Heart left ventricle (tissue), 16 donors: ENCODE results near the gene NPL. TPM values are rescaled to one million over a fixed set of nuclear protein-coding genes. Genes with fewer than 3 reads are reported as not detected.

Experiments used
- ATAC-seq, 4 donors: fragments of 200-7000 bp; cut with Tn5 transposase; one replicate each; pipeline ENCODE4 v1.9.1; 2020 to 2022; ENCODE audit warnings: moderate library complexity in 4 of 4, mild to moderate bottlenecking in 3 of 4, moderate number of reproducible peaks in 1 of 4
- DNase-seq, 5 donors: peaks; one replicate each; pipeline ENCODE4 v3.0.0-alpha.2; 2020
- H3K27ac ChIP-seq, 12 donors: fragments of 200-600 bp; sonication (generic) in 4 of 12; one replicate each; pipeline versions ENCODE4 v1.5.0 to v1.8.0; 2016 to 2022; ENCODE audit warnings: mild to moderate bottlenecking in 2 of 12
- H3K27me3 ChIP-seq, 9 donors: fragments of 200-600 bp; sonication (generic) in 2 of 9; one replicate each; pipeline versions ENCODE4 v1.5.1 to v1.8.0; 2016 to 2022; ENCODE audit warnings: mild to moderate bottlenecking in 3 of 9
- H3K36me3 ChIP-seq, 9 donors: fragments of 200-600 bp; sonication (generic) in 2 of 9; one replicate each; pipeline versions ENCODE4 v1.5.0 to v1.8.0; 2018 to 2022; ENCODE audit warnings: mild to moderate bottlenecking in 2 of 9
- H3K4me1 ChIP-seq, 12 donors: fragments of 200-600 bp; sonication (generic) in 4 of 12; one replicate each; pipeline versions ENCODE4 v1.5.0 to v1.8.0; 2016 to 2022; ENCODE audit warnings: mild to moderate bottlenecking in 3 of 12
- H3K4me3 ChIP-seq, 12 donors: fragments of 200-600 bp; sonication (generic) in 4 of 12; one replicate each; pipeline versions ENCODE4 v1.5.0 to v1.8.0; 2017 to 2022; ENCODE audit warnings: mild to moderate bottlenecking in 9 of 12, moderate library complexity in 4 of 12
- H3K9me3 ChIP-seq, 12 donors: fragments of 200-600 bp; sonication (generic) in 4 of 12; one replicate each; pipeline versions ENCODE4 v1.5.0 to v1.8.0; 2016 to 2022; ENCODE audit warnings: mild to moderate bottlenecking in 1 of 12
- POLR2A ChIP-seq, 2 donors: fragments of 450-650 bp; IDR thresholded peaks; one replicate each; pipeline ENCODE4 v1.6.1; 2017; ENCODE audit warnings: antibody characterized with exemption in 2 of 2, mild to moderate bottlenecking in 2 of 2, moderate library complexity in 2 of 2
- WGBS, 4 donors: extraction: QIAGEN DNeasy Blood & Tissue Kit in 2 of 4; methylation state at CpG; one replicate each; pipeline versions ENCODE4 v1.1.5 to v1.1.7; 2013 to 2018; 5-methylcytosine and 5-hydroxymethylcytosine counted together
- intact Hi-C, 10 donors: fragments of 100-400 bp; cut with DNase I; formaldehyde crosslinking; loops; one replicate each; pipeline versions ENCODE4 v1.11.1 to v1.14.2; 2022
- polyA plus RNA-seq, 2 donors: library from polyadenylated mRNA; stranded (reverse); fragments of 200-250 nt; gene quantifications; one replicate each; pipeline ENCODE4 v1.2.3, GENCODE V29; 2013
- total RNA-seq, 9 donors: library from RNA; depleted of rRNA in 2 of 9; stranded (reverse); fragments of >200 nt in 2 of 9; fragmentation: NEBNext Ultra II Directional in 3 of 9; extraction: Animal tissue kit (Norgen Biotek cat#: 25700) in 3 of 9; gene quantifications; one replicate each; pipeline versions ENCODE4 v1.1.0 to v1.2.4, GENCODE V29; 2016 to 2023
- TF ChIP-seq, protein P1 (sequence below), 12 donors: fragments of 200-600 bp; sonication (generic) in 4 of 12; IDR thresholded peaks; one replicate each; pipeline versions ENCODE4 v1.5.0 to v1.8.0; 2018 to 2022; ENCODE audit warnings: antibody characterized with exemption in 12 of 12, mild to moderate bottlenecking in 5 of 12
- donor health status: ischemic (EF 13 %, LVEDD 7.1; RV severe dilation, severe dysfunction).
- donor health status: healthy with polysubstance abuse.
- donor health status: DM: no; HTN: yes; CAD: no.
- donor health status: DM: no; HTN: no; CAD: no.
- donor health status: ischemic (EF 25% LVEDD 6.9; RV normal size, moderate dysfunction).
- donor health status: ischemic (EF 25% LVEDD 5.7; RV mildly dilated, moderate dysfunction).
- donor health status: healthy.
- donor health status: DM: yes; HTN: yes; CAD: no.
- donor health status: ischemic (EF 35%, LVEDD 5.7; RV mildly dilated, moderate dysfunction).
- donor health status: nonischemic (EF 11% LVEDD 7.7; RV severe dilation, severe dysfunction).
- donor health status: DM: yes; HTN: yes; CAD: no.
- donor health status: PGD.
- donor health status: ischemic (EF 29% LVEDD 5.4; RV normal size, mild dysfunction).
- donor health status: nonischemic (EF 23%, LVEDD 6.1; RV moderate dilation, normal function).

Gene NPL
- total and polyA plus RNA-seq, 11 donors: 1.4 to 62.7 (median 2.9) TPM

DNA sequence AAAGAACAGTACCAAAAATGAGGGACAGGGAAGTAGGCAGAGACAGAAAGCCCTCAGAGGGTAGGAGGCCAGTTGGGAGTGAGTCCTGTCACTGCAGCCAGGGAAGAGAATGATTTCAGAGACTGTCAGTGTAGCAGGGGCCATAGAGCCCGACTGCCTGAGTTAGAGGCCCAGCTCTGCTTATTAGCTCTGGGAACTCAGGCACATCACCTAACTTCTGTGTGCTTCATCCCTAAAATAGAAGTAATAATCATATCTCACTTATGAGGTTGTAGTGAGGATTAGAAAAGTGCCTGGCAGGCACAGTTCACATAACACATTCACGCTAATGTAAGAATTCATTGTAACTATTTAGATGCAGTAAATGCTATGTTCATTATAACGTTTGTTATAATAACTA, 18.3 kb downstream of the NPL start:
- intact Hi-C loops: no loop called here
- Histone ChIP-seq H3K27ac (no peak overlapping the region), H3K4me1 (peaks cover 0 to 4% (median 0%) of the 10 kb centered on the region in 12 donors), H3K27me3 (no peaks in the 10 kb centered on the region), H3K9me3 (no peaks in the 10 kb centered on the region), H3K4me3 (no peak overlapping the region), H3K36me3 (peaks cover 0 to 77% (median 14%) of the 10 kb centered on the region in 9 donors)
- 48 to 57% (median 54%) methylated on average over 3 of the region's 3 CpGs for WGBS, 4 donors
- TF ChIP-seq, protein P1, sequence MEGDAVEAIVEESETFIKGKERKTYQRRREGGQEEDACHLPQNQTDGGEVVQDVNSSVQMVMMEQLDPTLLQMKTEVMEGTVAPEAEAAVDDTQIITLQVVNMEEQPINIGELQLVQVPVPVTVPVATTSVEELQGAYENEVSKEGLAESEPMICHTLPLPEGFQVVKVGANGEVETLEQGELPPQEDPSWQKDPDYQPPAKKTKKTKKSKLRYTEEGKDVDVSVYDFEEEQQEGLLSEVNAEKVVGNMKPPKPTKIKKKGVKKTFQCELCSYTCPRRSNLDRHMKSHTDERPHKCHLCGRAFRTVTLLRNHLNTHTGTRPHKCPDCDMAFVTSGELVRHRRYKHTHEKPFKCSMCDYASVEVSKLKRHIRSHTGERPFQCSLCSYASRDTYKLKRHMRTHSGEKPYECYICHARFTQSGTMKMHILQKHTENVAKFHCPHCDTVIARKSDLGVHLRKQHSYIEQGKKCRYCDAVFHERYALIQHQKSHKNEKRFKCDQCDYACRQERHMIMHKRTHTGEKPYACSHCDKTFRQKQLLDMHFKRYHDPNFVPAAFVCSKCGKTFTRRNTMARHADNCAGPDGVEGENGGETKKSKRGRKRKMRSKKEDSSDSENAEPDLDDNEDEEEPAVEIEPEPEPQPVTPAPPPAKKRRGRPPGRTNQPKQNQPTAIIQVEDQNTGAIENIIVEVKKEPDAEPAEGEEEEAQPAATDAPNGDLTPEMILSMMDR (IDR thresholded peaks at IDR 0.05): no peak
- TF ChIP-seq POLR2A (IDR thresholded peaks at IDR 0.05): no peak
- DNase-seq (no peak), ATAC-seq (peak in 3 of 4 donors; percentile 30 to 62 (median 31))

DNA sequence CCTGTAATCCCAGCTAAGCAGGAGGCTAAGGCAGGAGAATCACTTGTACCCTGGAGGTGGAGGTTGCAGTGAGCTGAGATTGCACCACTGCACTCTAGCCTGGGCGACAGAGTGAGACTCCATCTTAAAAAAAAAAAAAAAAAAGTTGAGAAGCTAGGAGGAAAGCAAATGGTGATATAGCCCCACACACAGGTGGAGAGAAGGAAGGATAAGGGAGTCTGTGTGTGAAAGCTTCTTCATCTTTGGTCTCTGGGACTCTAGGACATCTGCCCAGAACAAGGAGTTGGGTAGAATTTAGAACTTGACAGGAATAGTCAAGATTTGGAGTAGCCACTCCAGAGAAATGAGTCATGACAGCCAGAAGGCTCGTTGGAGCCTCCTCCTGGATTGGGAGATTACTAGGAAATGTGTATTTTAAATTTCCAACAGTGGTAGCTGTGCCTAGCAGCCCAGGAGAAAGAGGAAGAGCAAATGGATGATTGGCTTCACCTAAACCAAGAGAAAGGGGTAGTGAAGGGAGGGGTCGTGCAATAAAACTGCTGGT, 19.9 kb downstream of the NPL start:
- ATAC-seq: no peak
- Histone ChIP-seq H3K27ac (no peak overlapping the region), H3K27me3 (no peaks in the 10 kb centered on the region), H3K9me3 (no peaks in the 10 kb centered on the region), H3K4me3 (no peak overlapping the region), H3K4me1 (peaks cover 0 to 4% (median 0%) of the 10 kb centered on the region in 12 donors), H3K36me3 (peaks cover 0 to 73% (median 10%) of the 10 kb centered on the region in 9 donors)
- intact Hi-C loops: no loop called here
- no peak for DNase-seq
- TF ChIP-seq POLR2A (IDR thresholded peaks at IDR 0.05): no peak
- TF ChIP-seq, protein P1 (IDR thresholded peaks at IDR 0.05): no peak
- WGBS, 4 donors: 74 to 83% (median 81%) methylated on average over 3 of the region's 3 CpGs

DNA sequence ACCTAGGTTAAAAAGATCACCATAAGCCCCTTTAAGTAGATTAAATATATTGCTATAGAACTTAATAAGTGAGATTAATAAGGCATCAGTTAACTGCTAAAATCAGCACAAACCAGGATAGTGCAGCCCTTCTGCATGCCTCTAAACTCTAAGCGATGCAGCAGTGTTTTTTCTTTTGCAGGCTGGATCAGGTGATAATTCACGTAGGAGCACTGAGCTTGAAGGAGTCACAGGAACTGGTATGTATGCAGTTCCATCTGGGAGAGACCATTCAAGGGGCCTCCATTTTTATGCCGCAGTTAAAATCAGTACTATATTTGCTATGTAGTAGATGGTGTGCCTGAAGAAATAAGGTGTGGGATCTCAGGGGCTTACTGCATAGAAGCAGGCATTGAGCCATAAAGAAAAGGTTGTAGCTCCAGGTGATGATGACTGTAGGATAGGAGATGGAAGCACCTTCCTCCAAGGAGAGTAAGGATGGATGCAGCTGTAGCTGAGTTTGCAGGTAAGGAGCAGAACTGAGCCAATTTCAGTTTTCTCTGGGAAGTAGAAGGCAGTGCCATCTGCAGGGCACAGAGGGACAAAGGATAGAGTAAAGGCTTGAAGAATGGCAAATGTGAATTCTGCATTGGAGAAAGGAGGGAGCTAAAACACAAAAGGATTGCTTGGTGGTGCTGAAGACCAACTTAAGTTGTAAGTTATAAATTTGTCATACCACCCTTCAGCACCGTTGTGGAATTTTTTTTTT, 22.6 kb downstream of the NPL start:
- ATAC-seq (no peak), DNase-seq (no peak)
- H3K9me3 ChIP-seq: no peaks in the 10 kb centered on the region
- H3K4me1 ChIP-seq: peaks cover 0 to 4% (median 0%) of the 10 kb centered on the region in 12 donors
- no peak overlapping the region for H3K4me3 ChIP-seq
- no peak overlapping the region for H3K27ac ChIP-seq
- intact Hi-C loops: no loop called here
- no peaks in the 10 kb centered on the region for H3K27me3 ChIP-seq
- TF ChIP-seq POLR2A (IDR thresholded peaks at IDR 0.05): no peak
- TF ChIP-seq, protein P1 (IDR thresholded peaks at IDR 0.05): no peak
- WGBS, 4 donors: 82 to 94% (median 93%) methylated on average over 4 of the region's 4 CpGs
- peaks cover 0 to 73% (median 14%) of the 10 kb centered on the region in 9 donors for H3K36me3 ChIP-seq

DNA sequence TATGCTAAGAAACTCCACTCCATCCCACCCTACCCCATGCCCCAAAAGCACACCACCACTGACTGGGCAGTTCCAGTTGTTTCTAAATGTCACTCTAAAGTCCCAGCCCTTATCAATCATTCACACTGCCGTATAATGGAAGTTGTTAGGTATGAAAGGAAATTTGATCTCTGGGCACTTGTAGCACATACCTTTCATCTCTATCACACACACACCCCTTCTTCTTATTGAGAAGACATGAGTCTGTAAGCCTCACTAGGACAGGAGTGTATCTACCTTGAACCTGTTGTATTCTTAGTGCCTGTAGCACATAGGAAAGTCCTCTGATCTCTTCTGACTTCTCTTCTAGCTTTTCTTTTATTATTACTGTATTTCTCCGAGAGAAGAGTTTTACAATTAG, 27.3 kb downstream of the NPL start:
- Histone ChIP-seq H3K4me1 (no peaks in the 10 kb centered on the region), H3K4me3 (no peak overlapping the region), H3K9me3 (no peaks in the 10 kb centered on the region), H3K27me3 (no peaks in the 10 kb centered on the region), H3K27ac (no peak overlapping the region), H3K36me3 (peaks cover 0 to 94% (median 34%) of the 10 kb centered on the region in 9 donors)
- no peak for ATAC-seq
- 91 to 98% (median 93%) methylated on average over 2 of the region's 2 CpGs for WGBS, 4 donors
- no peak for DNase-seq
- TF ChIP-seq, protein P1 (IDR thresholded peaks at IDR 0.05): no peak
- TF ChIP-seq POLR2A (IDR thresholded peaks at IDR 0.05): no peak
- intact Hi-C loops: no loop called here
